Ovary (tissue), 3 donors: ENCODE results near the gene METAP1.

Experiments used
- EP300 ChIP-seq: sonication (generic); formaldehyde crosslinking; IDR thresholded peaks from one replicate; pipeline ENCODE4 v1.6.1; 2017; ENCODE audit warnings: antibody characterized with exemption
- POLR2A ChIP-seq: fragments of 450-650 bp; IDR thresholded peaks from one replicate; pipeline ENCODE4 v1.6.1; 2017; ENCODE audit warnings: antibody characterized with exemption, mild to moderate bottlenecking, moderate library complexity
- TF ChIP-seq, protein P1 (sequence below), 3 donors: fragments of 450-650 bp in 2 of 3; fragments of 200-600 bp in 1 of 3; IDR thresholded peaks; one replicate each; pipeline versions ENCODE4 v1.5.1 to v1.8.0; 2016 to 2022; ENCODE audit warnings: antibody characterized with exemption in 3 of 3, mild to moderate bottlenecking in 1 of 3
- donor health status: DM: no; HTN: no; CAD: no.

DNA sequence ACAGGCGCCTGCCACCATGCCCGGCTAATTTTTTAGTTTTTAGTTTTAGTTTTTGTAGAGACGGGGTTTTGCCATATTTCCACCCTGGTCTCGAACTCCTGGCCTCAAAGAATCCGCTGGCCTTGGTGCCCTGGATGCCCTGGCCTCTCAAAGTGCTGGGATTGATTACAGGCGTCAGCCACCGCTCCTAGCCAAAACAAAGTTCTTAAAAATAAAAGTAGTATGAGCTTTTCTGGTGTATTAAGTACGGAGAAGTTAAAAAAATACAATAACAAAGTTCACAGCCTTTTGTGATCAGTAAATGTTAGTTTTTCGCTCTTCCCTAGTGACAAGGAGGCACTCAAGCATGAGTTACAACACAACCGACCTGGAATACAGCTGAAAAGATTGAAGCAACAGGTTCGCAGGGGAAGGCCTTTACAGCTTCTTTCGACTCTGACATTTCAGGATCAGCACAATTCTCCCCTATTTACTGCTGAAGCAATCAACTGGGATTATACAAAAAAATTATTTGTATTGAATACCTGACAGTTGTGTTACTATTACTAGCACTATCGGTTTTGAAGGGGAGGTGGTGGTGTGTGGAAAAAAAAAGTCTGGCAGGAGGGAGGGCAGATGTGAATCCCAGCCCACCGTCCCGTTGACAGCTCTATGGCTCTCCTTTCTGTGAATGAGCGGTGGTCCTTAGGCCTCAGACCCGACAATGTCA is 893 bp upstream of the METAP1 start:
- TF ChIP-seq, protein P1, sequence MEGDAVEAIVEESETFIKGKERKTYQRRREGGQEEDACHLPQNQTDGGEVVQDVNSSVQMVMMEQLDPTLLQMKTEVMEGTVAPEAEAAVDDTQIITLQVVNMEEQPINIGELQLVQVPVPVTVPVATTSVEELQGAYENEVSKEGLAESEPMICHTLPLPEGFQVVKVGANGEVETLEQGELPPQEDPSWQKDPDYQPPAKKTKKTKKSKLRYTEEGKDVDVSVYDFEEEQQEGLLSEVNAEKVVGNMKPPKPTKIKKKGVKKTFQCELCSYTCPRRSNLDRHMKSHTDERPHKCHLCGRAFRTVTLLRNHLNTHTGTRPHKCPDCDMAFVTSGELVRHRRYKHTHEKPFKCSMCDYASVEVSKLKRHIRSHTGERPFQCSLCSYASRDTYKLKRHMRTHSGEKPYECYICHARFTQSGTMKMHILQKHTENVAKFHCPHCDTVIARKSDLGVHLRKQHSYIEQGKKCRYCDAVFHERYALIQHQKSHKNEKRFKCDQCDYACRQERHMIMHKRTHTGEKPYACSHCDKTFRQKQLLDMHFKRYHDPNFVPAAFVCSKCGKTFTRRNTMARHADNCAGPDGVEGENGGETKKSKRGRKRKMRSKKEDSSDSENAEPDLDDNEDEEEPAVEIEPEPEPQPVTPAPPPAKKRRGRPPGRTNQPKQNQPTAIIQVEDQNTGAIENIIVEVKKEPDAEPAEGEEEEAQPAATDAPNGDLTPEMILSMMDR (IDR thresholded peaks at IDR 0.05), result no peak
- TF ChIP-seq POLR2A, result no peak
- TF ChIP-seq EP300, result no peak
